ENCODE results near the gene CCNF.

CCNF gene

GRCh38 chr16:2507052-2507659 lies 77.9 kb downstream of the CCNF start:
- no peak for DNase-seq (ENCODE audit: low spot score)

- no peak for DNase-seq (ENCODE audit: low spot score)
Measured at GRCh38 chr16:2507665-2508064, 78.4 kb downstream of the CCNF start.

Measured in activated CD4-positive, alpha-beta T cell treated with anti-CD3 and anti-CD28 coated beads, Interleukin-2, Interleukin-4, amounts not matched to agents 100 ng/mL and 50 ng/mL, durations not matched to agents 16 hours and 8 hours (primary cell).